Measurements from ENCODE around the gene BCR. TPM values are rescaled to one million over a fixed set of nuclear protein-coding genes. Genes with fewer than 3 reads are reported as not detected.

Gene BCR
- total RNA-seq, 4 donors from 2014 or later = 72.8 to 87.8 (median 79.3) TPM

- Histone ChIP-seq H3K4me3 (no peak overlapping the region), H3K36me3 (peaks cover 37% of the 10 kb centered on the region), H3K27me3 (no peaks in the 10 kb centered on the region), H3K4me1 (peaks cover 57% of the 10 kb centered on the region), H3K27ac (peak overlapping the region; percentile 76), H3K9me3 (no peaks in the 10 kb centered on the region)
- DNase-seq (ENCODE audit: low spot score in 2 of 2) = no peak
- whole genome bisulfite sequencing = 78% methylated on average over 6 of the region's 6 CpGs
- TF ChIP-seq EP300 (IDR thresholded peaks at IDR 0.05) (no peak), POLR2A (IDR thresholded peaks at IDR 0.05) (no peak), POLR2AphosphoS5 (IDR thresholded peaks at IDR 0.05) (no peak)
- TF ChIP-seq, protein P1, sequence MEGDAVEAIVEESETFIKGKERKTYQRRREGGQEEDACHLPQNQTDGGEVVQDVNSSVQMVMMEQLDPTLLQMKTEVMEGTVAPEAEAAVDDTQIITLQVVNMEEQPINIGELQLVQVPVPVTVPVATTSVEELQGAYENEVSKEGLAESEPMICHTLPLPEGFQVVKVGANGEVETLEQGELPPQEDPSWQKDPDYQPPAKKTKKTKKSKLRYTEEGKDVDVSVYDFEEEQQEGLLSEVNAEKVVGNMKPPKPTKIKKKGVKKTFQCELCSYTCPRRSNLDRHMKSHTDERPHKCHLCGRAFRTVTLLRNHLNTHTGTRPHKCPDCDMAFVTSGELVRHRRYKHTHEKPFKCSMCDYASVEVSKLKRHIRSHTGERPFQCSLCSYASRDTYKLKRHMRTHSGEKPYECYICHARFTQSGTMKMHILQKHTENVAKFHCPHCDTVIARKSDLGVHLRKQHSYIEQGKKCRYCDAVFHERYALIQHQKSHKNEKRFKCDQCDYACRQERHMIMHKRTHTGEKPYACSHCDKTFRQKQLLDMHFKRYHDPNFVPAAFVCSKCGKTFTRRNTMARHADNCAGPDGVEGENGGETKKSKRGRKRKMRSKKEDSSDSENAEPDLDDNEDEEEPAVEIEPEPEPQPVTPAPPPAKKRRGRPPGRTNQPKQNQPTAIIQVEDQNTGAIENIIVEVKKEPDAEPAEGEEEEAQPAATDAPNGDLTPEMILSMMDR (IDR thresholded peaks at IDR 0.05) = no peak
These were observed 99.5 kb downstream of the BCR start for GRCh38 chr22:23279781-23280180.

- H3K4me1 ChIP-seq = peaks cover 57% of the 10 kb centered on the region
- no peak overlapping the region for H3K4me3 ChIP-seq
- TF ChIP-seq POLR2AphosphoS5 (IDR thresholded peaks at IDR 0.05) (no peak), EP300 (IDR thresholded peaks at IDR 0.05) (no peak), POLR2A (IDR thresholded peaks at IDR 0.05) (no peak)
- TF ChIP-seq, protein P1 (IDR thresholded peaks at IDR 0.05) = no peak
- H3K27ac ChIP-seq = peak overlapping the region; percentile 76
- no peak for DNase-seq (ENCODE audit: low spot score in 2 of 2)
- H3K36me3 ChIP-seq = peaks cover 37% of the 10 kb centered on the region
- 90% methylated on average over 8 of the region's 13 CpGs for WGBS
- H3K27me3 ChIP-seq = no peaks in the 10 kb centered on the region
- no peaks in the 10 kb centered on the region for H3K9me3 ChIP-seq
These were observed 100.2 kb downstream of the BCR start for GRCh38 chr22:23280356-23281052.

GRCh38 chr22:23281053-23281405 is 100.7 kb downstream of the BCR start:
- H3K27ac ChIP-seq = peak overlapping the region; percentile 70
- H3K9me3 ChIP-seq = no peaks in the 10 kb centered on the region
- peaks cover 57% of the 10 kb centered on the region for H3K4me1 ChIP-seq
- peaks cover 37% of the 10 kb centered on the region for H3K36me3 ChIP-seq
- TF ChIP-seq EP300 (IDR thresholded peaks at IDR 0.05) (no peak), POLR2A (IDR thresholded peaks at IDR 0.05) (no peak), POLR2AphosphoS5 (IDR thresholded peaks at IDR 0.05) (no peak)
- TF ChIP-seq, protein P1 (IDR thresholded peaks at IDR 0.05) = no peak
- no peak for DNase-seq (ENCODE audit: low spot score in 2 of 2)
- H3K27me3 ChIP-seq = no peaks in the 10 kb centered on the region
- no peak overlapping the region for H3K4me3 ChIP-seq
- no CpG with 5 or more reads among the region's 11 CpGs for WGBS

GRCh38 chr22:23281406-23282088 is 101.2 kb downstream of the BCR start:
- peaks cover 38% of the 10 kb centered on the region for H3K36me3 ChIP-seq
- TF ChIP-seq, protein P1 (IDR thresholded peaks at IDR 0.05) = peak; percentile 85 to 92
- no peak for TF ChIP-seq EP300 (IDR thresholded peaks at IDR 0.05)
- no peak for TF ChIP-seq POLR2AphosphoS5 (IDR thresholded peaks at IDR 0.05)
- no peaks in the 10 kb centered on the region for H3K27me3 ChIP-seq
- peak overlapping the region; percentile 70 for H3K27ac ChIP-seq
- peak; percentile 86 to 92 for DNase-seq (ENCODE audit: low spot score in 2 of 2)
- peaks cover 57% of the 10 kb centered on the region for H3K4me1 ChIP-seq
- H3K9me3 ChIP-seq = no peaks in the 10 kb centered on the region
- no peak overlapping the region for H3K4me3 ChIP-seq
- WGBS = 78% methylated on average over 6 of the region's 21 CpGs

DNA sequence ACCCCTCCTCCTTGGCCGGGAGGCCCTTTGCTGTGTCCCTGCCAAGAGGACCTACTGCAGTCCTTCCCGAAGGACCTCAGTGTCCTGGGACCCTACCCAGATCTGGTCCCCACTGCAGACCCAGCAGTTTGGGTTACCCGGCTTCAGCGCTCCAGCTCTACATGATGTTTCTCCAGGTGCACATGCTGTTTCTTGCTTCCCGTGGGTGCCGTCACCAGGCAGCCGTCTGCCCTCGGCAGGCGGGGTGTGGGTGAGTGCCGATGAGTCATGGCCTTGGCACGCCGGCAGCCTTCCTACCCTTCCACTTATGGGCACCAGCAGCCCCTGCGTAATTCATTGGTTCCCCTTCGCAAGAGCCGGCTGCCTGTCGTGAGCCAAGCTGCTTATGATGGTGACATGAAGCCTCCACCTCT is 101.8 kb downstream of the BCR start:
- H3K36me3 ChIP-seq = peaks cover 39% of the 10 kb centered on the region
- 18% methylated on average over 12 of the region's 16 CpGs for WGBS
- DNase-seq (ENCODE audit: low spot score in 2 of 2) = peak in 1 of 2 donors; percentile 82
- TF ChIP-seq POLR2AphosphoS5 (IDR thresholded peaks at IDR 0.05) = peak in 1 of 3 donors; percentile 63
- no peak for TF ChIP-seq POLR2A (IDR thresholded peaks at IDR 0.05)
- TF ChIP-seq EP300 (IDR thresholded peaks at IDR 0.05) = peak; percentile 63
- TF ChIP-seq, protein P1 (IDR thresholded peaks at IDR 0.05) = peak in 1 of 2 donors; percentile 7
- H3K27me3 ChIP-seq = no peaks in the 10 kb centered on the region
- no peaks in the 10 kb centered on the region for H3K9me3 ChIP-seq
- H3K27ac ChIP-seq = peak overlapping the region; percentile 70
- no peak overlapping the region for H3K4me3 ChIP-seq
- peaks cover 57% of the 10 kb centered on the region for H3K4me1 ChIP-seq

Data from suprapubic skin (tissue), 4 donors.